ENCODE data around the gene C1QTNF1.

DNA sequence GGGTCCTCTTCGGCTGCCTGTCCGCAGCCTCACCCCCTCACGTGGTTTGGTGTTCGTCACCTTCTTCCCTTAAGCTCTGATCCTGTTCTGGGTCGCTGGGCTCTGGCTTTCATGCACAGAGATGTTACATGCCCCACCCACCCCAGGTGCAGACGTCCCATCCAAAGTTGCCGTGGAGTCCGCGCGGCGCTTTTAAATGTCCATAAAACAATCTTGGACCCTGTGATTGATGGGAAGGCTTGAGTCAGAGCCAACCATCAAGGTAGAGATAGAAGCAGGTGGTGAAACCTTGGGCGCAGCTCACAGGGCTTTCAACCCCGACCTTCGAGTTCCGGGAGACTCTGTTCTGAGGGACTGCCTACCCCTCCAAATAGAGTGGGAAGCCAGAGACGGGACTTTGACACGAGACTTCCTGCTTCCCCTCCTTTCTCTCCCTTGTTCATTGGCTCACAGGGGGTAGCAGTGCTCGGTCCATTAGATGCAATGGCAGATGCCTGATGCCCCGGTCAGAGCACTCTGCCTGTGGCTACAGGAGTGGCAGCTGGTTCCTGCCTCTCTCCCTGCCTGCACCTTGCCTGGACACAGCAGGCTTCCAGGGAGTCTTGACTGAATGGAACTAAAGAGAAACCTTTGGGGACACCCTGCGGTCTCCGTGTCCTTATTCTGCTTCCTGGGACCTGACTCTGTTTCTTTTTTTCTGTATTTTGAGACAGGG is 54.7 kb downstream of the C1QTNF1 start:
- TF ChIP-seq, protein P1, sequence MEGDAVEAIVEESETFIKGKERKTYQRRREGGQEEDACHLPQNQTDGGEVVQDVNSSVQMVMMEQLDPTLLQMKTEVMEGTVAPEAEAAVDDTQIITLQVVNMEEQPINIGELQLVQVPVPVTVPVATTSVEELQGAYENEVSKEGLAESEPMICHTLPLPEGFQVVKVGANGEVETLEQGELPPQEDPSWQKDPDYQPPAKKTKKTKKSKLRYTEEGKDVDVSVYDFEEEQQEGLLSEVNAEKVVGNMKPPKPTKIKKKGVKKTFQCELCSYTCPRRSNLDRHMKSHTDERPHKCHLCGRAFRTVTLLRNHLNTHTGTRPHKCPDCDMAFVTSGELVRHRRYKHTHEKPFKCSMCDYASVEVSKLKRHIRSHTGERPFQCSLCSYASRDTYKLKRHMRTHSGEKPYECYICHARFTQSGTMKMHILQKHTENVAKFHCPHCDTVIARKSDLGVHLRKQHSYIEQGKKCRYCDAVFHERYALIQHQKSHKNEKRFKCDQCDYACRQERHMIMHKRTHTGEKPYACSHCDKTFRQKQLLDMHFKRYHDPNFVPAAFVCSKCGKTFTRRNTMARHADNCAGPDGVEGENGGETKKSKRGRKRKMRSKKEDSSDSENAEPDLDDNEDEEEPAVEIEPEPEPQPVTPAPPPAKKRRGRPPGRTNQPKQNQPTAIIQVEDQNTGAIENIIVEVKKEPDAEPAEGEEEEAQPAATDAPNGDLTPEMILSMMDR (conservative IDR thresholded peaks at IDR 0.05; ENCODE audit: low read depth, low read length) = no peak
- no peak for TF ChIP-seq EZH2 (IDR thresholded peaks at IDR 0.05; ENCODE audit: low read length, unreplicated experiment)

Data from PC-3 (cell line).